GM18951 (cell line): ENCODE data around the gene LRP6.

Experiments
- POLR2A ChIP-seq: IDR thresholded peaks from 4 replicates; pipeline ENCODE4 v1.6.1; 2011; ENCODE audit warnings: mild to moderate bottlenecking; ENCODE audit not compliant: insufficient read length, insufficient read depth; ENCODE audit errors: extremely low read depth
- in situ Hi-C: fragments of 300-500 bp; cut with MboI; formaldehyde crosslinking; loops from one replicate; pipeline ENCODE4 v1.12.0; 2022; ENCODE audit warnings: low sequenced_read_pairs, mixed read lengths, inconsistent platforms; ENCODE audit not compliant: unreplicated experiment

LRP6 gene

DNA sequence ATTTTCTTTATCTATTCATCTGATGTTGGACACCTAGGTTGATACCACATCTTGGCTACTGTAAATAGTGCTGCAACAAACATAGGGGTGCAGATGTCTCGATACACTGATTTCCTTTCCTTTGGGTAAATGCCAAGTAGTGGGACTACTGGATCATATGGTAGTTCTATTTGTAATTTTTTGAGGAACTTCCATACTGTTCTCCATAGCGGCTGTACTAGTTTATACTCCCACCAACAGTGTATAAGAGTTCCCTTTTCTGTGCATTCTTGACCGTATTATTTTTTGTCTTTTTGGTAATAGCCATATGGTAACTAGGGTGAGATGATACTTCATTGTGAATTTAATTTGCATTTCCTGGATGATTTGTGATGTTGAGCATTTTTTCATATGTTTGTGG is 71.8 kb downstream of the LRP6 start:
- in situ Hi-C loops = no loop called here
- TF ChIP-seq POLR2A = no peak

DNA sequence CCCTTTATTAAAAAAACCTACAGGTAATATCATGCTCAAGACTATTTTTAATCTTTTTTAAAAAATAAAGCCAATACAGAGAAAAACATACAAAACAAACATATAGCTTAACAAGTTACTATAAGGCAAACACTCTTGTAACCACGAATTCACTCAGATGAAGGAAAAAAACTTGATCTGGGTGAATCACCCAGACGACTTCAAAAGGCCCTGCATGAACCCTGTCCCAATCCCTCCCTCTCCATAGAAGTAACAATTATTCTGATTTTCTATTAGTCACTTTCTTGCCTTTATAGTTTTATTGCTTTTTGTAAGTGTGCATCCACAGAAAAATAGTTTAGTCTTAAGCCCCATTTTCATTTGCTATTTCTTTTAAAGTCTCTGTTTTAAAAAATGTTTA is 72.6 kb downstream of the LRP6 start:
- TF ChIP-seq POLR2A = no peak
- in situ Hi-C loops = no loop called here

DNA sequence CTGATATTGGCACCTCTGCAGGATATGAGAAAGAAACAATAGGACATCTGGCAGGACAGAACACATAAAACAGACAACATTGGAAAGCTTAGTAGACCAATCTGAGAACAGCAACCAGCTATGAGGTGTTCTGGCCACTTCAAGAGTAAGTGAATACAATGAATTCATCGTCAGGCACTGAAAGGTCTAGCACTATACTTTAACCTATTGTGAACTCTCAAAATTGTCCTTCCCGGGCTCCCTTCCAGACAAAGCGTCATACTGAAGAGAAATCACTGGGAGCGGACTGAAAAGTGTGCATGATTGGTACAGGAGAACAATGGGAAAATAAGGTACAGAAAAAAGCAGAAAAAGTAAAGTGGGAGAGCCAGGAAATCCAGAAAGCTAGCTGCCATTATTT is 75.8 kb downstream of the LRP6 start:
- in situ Hi-C loops = no loop called here
- no peak for TF ChIP-seq POLR2A

DNA sequence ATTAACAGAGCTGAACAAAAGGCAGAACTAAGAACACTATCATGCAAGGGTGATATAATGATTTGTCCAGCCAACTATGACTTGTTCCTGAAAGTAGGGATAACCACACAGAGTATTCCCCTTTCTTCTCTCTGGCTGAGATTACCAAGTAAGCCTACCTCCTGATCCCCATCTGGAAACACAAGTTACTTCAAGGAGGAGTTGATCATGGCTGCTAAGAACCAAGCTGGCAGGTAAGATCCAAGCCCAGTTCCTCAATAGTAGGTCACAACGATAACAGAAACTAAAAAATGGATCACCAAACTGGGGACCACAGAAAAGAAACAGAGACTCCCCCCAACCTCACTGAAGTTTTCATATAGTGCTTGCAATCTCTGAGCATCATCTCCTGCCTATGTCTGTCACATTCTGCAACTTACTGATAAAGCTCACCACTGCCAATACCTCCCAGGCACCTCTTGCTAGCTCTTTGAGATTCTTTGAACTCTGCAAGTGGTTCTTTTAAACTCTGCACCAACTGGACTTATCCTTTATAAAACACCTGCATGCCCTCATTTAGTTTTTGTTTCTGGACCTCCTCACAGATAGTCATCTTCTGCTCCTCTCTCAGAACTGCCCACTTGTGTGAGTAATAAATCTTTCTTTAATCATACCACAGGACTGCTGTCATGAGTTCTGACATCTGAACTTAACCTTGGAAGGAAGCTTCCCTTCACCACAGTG is 76.6 kb downstream of the LRP6 start:
- in situ Hi-C loops = no loop called here
- TF ChIP-seq POLR2A = no peak

DNA sequence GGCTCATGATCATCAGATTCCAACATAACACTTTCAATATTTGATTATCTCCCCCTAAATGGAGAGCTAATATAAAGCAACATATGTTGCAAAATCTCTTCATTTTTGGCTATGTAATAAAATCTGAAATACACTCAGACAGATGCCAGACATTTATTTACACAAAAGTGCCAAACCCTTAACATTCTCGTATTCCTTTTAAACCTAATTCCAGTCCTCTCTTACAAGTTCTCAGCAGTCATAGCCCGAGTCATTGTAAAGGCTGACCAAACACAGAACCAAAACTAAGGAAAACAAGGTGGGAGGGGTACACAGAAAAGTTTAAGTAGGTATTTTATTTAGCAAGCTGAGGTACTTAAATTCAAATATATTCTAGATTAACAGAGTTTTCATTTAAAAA is 81.4 kb downstream of the LRP6 start:
- TF ChIP-seq POLR2A = no peak
- in situ Hi-C loops = no loop called here

DNA sequence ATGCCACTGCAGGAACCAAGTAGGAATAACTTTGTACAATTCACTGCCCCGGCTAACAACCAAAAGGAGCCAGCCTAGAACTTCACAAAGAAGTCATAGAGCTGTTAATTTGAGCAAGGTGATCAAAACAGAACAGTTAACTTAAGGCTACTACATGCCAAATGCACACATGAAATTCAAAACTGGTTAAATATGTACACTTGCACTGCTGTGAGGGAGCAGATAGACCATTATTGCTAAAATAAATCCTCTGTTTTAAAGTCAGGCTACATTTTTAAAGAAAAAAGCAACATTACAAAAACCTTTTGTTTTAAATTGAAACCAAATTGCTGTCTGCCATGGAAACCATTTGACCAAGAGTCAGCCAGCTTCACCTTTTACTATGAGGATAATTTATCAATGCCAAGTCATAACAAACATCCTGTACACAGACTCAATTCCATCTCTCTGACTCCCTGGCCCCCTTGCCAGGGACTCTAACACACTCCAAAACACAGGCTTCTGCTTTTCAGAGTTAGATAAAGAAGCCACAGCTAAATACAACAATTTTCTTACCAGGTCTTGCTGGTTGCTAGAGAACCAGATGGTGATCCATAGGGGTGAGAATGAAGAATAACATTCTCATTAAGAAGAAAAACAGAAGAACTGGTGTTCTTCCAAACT is 84.0 kb downstream of the LRP6 start:
- TF ChIP-seq POLR2A = no peak
- in situ Hi-C loops = no loop called here

DNA sequence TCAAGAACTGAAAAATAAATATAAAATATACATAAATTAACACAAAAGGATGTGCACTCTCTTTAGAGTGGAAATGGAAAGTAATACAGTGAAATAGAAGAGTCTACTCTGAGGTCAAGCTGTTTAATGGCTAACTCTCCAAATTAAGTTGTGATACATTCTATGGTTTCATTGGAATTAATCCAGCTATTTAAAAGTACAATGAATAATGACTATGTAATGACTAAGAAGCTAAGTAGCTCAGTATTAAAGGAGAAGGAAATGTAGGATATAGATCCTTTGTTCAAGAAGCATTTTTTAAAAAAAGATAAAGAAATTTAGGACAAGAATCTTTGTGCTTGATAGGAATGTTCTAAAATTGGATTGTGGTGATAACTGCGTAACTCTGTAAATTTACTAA is 85.3 kb downstream of the LRP6 start:
- TF ChIP-seq POLR2A = no peak
- in situ Hi-C loops = no loop called here

DNA sequence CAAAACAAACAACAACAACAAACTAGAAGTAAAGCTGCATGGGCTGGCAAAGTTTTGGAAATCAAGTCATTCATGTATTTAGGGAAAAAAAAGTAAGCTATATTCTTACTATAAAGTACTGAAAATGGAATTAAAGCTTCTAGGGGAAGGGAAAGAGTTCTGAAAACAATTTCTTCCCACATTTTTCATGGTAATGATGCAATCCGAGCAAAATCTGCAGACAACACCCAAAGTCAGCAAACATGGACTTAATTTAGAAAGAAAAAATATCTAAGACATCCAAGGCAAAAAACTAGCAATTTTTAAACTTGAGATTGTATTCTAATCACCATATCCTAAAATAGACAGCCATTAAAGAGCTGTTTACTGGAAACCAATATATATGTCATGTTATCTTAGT is 86.3 kb downstream of the LRP6 start:
- in situ Hi-C loops = no loop called here
- no peak for TF ChIP-seq POLR2A

DNA sequence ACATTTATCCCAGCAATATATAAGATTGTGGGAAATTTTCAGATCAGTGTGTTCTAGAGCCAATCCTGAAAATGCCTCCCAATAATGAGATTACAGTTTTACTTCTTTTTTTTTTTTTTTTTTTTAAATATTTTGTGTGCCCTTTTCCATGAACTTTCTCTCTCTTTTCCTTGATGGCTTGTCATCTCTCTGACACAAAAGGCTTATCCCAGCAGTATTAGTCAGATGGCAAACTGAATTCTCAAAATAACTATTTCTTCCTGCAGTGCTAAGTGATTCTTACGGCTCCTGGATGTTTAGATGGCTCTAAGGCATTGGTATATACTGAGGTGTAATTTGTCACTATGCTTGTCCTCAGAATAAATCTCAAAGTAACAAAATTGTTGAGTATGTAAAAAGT is 86.7 kb downstream of the LRP6 start:
- TF ChIP-seq POLR2A = no peak
- in situ Hi-C loops = no loop called here

DNA sequence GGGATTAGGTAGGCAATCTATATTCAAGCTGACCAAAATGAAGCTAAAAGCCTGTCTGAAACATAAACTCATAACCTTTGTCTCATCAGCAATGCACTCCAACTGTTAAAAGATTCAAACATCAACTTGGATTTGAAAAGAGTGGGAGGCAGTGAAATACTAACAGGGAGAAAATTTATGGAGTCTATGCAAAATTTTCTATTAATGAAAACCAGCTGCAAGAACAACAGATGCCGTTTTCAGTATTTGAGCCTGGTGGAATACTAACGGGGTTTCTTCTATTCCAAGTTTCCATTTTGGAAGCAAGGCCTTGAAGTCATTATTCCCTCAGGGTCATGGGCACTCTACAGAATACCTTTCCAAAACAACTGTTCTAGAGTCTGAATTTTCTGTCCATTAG is 88.3 kb downstream of the LRP6 start:
- in situ Hi-C loops = no loop called here
- TF ChIP-seq POLR2A = no peak

DNA sequence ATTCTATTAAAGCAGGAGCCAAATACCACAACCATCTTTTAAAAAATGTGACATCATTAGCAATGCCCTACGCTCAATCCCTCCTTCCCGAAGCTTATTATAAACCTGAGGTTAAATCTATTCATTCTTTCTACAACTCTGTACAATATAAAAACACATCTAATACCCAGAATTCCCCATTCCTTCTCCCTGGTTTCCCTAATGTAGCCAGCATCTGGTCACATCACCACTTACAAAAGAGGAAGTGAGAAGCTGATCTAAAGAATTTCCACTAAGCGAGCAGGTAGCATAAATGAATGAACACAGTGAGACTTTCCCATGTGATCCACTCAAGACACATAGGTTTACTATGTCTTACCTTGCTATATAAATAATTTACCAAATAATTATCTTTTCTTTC is 90.4 kb downstream of the LRP6 start:
- TF ChIP-seq POLR2A = no peak
- in situ Hi-C loops = no loop called here

DNA sequence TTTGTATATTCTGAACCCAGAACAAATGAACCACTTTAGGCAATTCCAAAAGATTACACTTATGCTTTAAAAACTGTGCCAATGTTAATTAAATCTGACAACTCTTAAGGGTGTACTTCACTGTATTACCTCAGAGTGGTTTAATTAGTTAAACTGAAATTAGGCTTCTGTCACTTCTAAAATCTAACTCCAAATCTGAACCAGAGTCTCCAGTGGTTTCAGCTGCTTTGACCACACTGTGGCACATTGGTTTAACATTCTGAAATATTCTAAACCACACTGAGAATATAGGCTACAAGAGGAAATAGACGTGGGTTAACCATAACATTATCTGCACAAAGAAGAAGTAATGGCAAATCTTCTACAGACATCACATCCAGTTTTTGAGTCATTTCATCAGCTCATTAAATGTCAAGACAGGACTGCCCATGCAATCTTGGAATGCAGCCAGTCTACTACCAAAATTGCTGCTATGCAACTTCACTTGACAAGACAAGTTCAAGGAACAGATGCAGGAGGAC is 94.8 kb downstream of the LRP6 start:
- TF ChIP-seq POLR2A = no peak

DNA sequence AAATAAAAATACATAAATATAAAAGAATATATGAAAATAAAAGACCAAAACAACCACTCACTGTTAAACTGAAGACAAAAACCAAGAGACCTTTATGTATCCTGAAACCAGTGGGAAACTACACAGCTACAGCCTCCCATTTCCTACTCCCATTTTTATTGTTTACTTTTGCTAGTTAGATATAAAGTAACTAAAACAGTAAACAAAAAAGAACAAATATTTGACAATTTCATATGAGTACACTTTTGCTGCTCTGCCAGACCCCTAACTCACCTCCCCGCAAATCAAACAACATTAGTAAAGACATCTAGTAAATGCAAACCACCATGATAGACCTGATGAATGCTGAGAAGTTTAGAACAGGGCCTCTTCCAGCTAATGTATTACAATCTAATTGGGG is 99.0 kb downstream of the LRP6 start:
- in situ Hi-C loops = no loop called here
- TF ChIP-seq POLR2A = no peak

More for the DNA sequence above, 94.8 kb downstream of the LRP6 start:
- in situ Hi-C loops = no loop called here

DNA sequence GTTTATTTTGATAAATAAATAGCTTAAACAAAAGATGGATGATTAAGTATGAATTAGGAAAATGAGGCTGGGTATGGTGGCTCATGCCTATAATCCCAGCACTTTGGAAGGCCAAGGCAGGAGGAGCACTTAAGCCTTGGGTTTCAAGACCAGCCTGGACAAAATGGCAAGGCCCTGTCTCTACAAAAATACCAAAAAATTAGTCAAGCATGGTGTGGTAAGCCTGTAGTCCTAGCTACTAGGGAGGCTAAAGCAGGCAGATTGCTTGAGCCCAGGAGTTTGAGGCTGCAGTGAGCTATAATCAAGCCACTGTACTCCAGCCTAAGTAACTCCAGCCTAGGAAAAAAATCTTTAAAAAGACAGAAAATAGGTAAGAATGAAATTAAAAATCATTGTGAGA is 100.1 kb downstream of the LRP6 start:
- in situ Hi-C loops = no loop called here
- no peak for TF ChIP-seq POLR2A

DNA sequence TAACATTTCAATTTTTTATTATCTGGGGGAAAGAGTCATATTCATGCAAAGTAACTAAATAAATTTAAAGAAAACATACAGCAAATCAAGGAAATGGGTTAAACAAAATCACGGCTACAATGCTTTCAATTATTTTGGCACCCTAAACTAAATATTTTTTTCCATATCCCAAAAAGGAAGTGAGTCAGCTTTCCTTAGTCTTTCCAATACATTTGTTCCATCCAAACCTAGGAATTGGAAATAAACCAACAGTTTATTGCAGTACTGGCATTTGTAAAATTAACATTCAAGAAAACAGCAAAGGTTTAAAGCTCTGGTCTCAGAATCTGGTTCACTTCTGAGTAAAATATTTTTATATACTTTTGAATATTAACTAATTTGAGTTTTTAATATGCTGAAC is 106.9 kb downstream of the LRP6 start:
- TF ChIP-seq POLR2A = no peak
- in situ Hi-C loops = no loop called here

DNA sequence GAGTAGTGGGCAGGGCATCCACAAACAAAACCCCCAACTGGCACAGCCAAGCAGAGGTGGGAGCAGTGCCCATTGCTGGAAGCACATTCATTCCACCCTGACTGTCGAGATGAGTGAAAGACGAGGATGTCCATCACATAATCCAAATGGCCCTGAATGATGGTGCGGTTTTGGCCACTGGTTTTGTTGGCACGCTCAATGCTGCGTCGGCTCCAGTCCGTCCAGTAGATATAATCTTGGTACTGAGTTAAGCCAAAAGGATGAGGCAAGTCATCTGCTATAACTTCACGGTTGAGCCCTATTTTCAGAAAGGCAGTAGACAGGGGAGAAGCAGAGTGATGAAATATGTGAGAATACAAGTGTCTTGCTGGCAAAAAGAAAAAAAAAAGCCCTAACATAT is 108.0 kb downstream of the LRP6 start:
- no peak for TF ChIP-seq POLR2A
- in situ Hi-C loops = no loop called here
